Inflammatory macrophage (primary cell): Measurements from ENCODE around the gene CPOX.
"Not testable (repeated sequence)": the region's sequence is repeated elsewhere in the genome, so short reads cannot be mapped to it uniquely, and the experiment has no call there.

Experiments used
- DNase-seq, 2 donors: peaks; one replicate each; pipeline ENCODE4 v3.0.0-alpha.2; 2020 to 2022

CPOX gene

DNA sequence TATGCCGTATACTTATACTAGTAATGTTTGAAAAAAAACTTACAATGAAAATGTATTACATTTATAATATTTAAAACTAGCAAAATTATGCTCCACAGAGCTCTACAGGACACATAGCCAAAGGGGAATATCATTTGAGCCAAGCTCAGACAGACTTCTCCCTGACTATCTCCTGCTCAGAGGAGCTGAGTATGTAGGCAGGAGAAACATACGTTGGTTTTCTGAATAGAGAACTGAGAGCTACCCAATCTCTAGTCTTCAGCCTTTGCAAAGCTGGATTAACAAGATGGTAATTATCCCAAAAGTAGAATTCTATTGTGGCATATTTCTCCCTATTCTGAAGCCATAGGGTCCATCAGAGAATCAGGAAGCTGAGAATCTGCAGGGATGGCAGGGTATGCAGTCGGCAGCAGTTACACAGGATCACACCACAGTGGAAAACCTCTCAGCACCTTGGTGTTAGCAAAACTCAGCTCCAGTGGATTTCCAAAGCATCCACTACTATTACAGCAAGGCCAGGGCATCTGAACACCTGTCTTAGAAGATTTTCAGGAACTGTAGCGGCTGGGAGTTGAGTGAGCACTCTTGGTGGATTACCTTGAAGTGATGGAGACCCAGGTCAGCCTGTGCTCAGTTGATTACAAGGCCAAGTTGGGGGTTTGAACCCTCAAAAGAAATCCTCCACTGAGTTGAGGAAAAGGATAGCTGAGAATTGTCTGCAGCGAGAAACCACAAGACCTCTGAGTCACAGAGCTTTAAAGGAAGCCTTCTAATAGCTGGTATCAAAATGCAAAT, 31.5 kb downstream of the CPOX start:
- DNase-seq = peak in 1 of 2 donors; percentile 18

DNA sequence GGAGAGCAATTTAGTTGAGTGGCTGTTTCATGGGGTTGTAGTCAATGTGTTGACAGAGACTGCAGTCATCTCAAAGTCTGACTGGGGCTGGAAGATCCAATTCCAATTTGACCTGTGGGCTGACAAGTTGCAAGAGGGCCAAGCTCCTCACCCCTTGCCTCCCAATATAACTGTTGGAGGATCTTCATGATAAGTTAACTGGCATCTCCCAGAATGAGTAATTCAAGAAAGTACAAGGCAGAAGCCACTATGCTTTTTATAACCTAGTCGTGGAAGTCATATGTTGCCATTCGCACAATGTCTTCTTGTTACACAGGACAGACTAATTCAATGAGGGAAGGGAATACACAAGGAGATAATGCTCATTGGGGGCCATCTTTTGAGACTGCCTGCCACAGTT, 32.5 kb downstream of the CPOX start:
- DNase-seq = no peak

- DNase-seq = not testable (repeated sequence)
These were observed 33.6 kb downstream of the CPOX start for GRCh38 chr3:98559769-98560168.

DNA sequence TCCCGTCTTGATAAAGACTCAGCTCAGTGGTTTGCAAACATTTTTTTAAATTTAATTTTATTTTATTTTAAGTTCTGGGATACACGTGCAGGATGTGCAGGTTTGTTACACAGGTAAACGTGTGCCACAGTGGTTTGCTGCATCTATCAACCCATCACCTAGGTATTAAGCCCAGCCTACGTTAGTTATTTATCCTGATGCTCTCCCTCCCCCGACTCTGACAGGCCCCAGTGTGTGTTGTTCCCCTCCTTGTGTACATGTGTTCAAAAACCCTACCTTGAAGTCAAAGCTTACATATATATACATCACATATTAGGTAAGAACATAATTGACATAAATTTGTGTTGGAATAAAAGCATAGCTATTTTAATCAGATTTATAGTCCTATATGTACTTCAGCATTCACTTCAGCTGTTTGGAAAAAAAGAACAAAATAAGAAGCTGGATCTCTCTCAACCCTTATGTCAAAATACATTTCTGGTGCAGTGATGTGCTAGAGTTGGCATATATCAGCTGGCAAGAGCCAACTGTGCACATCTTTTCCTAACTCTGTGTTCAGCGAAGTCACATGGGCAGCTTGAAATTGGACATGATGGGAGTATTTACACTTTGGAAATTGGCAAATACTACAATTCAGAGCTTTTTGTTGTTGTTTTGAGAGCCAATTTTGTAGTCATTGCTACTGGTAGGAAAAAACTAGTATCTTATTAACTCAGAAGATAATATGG, 35.1 kb downstream of the CPOX start:
- no peak for DNase-seq

DNA sequence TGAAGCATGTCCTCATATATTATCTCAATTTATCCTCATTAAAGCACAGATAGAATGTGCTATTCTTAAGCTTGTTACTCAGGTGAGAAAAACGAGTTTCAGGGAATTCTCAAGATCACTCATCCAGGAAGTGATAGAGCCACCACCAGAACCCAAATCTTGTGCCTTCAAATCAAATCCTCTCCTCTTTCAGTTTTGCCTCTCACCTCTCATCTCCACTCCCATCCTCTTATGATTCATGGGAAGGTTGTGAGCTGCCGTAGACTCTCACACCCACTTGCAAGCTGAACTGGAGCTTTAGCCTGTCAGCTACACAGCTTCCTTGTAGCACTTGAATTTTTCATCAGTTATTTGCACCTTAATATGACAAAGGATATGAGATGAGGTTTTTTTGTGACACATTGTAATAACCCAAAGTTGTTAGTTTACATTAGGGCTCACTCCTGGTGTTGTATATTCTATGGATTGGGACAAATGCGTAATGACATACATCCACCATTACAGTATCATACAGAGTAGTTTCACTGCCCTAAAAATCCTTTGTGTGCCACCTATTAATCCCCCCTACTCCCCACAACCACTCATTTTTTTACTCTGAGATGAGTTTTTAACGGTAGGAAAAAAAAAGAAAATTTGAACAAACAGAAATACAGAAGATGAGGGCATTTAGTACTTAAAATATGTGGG, 35.9 kb downstream of the CPOX start:
- DNase-seq = no peak

GRCh38 chr3:98556164-98557130, 37.0 kb downstream of the CPOX start:
- no peak for DNase-seq

DNA sequence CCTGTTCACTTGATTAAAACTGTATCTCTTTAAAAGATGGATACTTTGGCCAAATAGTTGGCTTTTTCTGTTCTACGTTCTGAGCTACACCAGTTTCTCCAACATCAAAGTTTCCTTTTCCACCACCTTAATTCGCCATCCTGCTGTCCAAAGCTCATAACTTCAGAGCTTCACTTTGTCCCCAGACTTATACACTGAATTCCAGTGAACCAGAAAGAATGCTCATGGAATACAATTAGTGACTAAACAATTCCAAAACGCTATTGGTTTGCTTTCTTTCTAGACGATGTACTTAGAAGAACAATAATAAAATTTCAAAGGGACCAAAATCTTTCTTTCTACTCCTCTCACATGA, 38.4 kb downstream of the CPOX start:
- DNase-seq = no peak

DNA sequence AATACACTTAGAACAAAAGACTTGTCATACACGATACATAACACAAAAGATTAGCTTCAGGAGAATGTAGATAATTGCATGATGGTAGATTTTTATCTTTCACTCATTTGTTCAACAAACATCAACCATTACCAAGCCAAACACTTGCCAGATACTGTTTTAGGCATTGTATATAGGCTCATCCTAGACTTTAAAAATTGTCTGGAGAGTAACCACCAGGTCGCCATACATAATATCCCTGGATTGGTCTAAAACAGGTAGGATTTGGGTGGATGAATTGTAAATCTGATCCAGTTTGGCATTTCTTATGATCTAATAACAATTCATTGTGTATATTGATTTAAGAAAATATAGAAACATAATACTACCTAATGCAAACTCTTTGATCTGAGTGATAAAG, 38.8 kb downstream of the CPOX start:
- DNase-seq = no peak

DNA sequence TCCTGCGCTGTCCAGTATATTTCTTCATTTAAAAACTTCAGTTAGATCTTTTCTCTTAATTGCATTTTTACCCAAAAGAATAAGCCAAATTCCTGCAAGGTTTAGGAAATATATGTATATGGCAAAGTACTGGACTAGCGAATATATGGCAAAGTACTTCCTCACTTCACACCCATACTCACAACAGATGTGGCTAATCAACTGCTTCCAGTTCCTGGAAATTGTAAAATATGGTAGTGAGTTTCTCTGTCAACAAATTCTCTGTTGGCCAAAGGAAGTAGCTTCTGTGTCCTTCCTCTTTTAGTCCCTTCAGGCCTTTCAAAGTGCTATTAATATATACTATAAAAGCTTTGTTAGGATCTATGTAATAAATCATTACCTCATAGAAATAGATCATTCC, 39.7 kb downstream of the CPOX start:
- DNase-seq = peak; percentile 62 to 85

- DNase-seq = no peak
These were observed 40.3 kb downstream of the CPOX start for GRCh38 chr3:98553021-98553563.

DNA sequence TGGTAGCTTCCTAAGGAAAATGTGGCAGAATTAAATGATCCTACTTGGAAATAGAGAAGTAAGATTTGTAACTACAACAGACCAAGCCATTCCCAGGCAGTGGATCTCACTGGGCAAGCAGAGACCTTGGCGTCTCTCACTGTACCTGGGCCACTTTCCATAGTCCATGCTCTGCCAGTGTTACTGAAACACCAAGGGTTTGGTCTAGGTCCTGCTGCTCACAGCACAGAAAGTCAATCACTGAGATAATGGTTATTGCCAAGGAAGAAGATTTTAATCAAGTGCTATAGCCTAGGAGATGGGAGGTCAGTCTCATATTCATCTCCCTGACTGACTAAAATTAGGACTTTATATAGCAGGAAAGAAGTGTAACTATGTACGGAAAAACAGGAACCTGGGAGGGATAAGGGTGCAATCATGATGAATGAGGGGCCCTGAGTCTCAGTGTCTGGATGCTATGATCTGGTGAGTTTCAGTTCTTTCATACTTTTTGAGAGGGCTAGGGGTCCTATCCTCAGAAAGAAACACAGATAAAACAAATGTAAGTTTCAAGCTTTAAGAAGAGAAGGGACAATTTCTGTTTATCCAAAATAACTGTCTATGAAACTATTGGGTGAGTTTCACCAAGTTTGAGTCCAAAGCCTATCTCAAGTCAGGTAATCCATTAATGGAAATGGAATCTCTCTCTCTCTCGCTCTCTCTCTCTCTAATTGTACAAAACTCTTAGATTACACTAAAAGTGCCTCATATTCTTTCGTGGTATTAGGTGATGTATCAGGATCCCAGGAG, 41.0 kb downstream of the CPOX start:
- DNase-seq = no peak

- DNase-seq = no peak
These were observed 41.7 kb downstream of the CPOX start for GRCh38 chr3:98551754-98552153.

DNA sequence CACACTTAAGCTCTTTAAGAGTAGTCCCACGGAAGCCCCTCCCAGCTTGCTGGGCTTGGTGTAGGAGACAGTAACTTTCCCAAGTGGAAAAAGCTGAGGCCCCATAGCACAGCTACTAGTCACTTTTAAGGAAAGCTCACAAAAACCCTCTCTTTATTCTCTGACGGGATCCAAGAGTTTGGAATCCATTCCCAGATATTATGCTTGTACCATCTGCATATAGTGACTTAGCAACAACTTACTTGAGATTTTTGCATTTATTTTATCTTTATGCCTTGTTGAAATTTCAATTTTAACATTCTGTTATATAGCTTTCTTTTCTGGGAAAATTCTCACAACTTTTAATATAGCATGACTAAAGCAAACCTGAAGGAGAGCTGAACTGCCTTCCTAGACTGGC, 42.2 kb downstream of the CPOX start:
- DNase-seq = no peak

DNA sequence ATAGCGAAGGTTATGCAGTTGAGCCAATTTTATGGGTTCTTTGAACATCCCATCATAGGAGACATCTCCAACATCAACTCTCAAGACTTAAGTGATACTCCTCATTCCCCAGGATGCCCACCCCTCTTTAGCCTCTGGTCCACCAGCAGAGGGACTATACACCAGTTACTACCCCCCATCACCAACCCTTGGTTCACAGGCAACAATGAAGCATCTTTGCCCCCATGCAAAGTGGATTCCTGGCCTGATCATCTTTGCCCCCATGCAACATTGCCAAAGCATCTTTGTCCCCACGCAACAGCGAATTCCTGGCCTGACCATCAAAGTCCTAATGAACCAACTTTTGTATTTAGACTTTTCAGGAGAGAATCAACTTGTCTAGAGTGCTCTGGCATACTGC, 42.6 kb downstream of the CPOX start:
- no peak for DNase-seq

GRCh38 chr3:98548544-98548943, 44.9 kb downstream of the CPOX start:
- DNase-seq = no peak

DNA sequence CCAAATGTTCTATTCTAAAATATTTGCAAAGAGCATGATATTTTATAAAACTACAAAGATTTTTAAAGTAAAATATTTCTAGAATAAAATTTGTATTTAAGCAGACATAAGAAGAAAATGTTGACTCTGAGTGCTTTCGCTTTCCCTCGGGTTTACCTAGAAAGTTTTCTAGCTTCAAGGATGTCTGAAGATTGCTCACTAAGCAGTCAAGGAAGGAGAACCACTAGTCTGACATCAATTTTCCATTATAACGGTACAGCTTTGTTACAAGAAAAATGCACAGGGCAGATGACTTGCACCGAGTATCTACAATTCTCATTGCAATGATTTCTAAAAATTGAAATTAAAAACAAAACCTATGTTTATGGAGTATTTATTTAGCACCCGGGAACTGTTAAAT, 47.5 kb downstream of the CPOX start:
- no peak for DNase-seq

DNA sequence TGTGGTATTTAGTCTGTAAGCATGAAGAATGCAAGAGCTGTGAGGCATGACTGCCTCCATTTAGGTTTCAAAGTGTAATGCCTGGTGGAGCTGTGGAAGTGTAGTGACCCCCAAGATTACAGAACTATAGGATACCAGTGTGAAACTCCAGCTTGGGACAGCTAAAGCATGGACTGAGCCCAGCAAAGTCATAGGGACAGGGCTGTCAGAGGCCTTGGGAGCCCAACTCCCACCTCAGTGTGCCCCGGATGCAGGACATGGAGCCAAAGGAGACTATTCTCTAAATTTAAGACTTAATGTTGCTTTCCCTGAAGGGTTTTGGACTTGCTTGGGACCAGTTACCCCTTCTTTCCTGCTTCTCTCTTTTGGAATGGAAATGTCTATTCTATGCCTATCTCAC, 50.8 kb downstream of the CPOX start:
- no peak for DNase-seq

- no peak for DNase-seq
These were observed 51.7 kb downstream of the CPOX start for GRCh38 chr3:98541695-98542094.

GRCh38 chr3:98540346-98540745, 53.1 kb downstream of the CPOX start:
- no peak for DNase-seq

GRCh38 chr3:98536456-98537017, 56.9 kb downstream of the CPOX start:
- DNase-seq = no peak

DNA sequence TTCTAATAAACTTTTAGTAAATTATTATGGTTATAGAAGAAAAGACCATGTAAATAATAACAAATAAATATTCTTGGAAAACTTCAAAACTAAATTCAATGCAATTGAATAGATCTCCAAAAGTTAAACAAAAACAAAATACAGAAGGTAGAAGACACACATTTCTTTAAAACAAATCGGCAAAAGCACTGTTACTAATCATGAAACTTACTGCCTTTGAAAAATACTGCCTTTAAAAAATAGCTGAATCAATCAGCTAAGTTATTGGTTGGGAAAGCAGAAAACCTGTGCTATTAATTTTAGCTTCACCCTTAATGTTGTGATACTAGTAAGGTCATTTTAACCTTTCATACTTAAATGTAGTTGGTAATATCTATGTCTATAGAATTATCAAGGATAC, 58.7 kb downstream of the CPOX start:
- no peak for DNase-seq
